ENCODE data around the gene GAL.

Gene GAL

GRCh38 chr11:68658661-68659060, 25.7 kb upstream of the GAL start:
- DNase-seq (ENCODE audit: low read depth in 2 of 2), result no peak

GRCh38 chr11:68659158-68659921, 25.0 kb upstream of the GAL start:
- no peak for DNase-seq (ENCODE audit: low read depth in 2 of 2)

GRCh38 chr11:68660066-68660810, 24.1 kb upstream of the GAL start:
- DNase-seq (ENCODE audit: low read depth in 2 of 2), result no peak

GRCh38 chr11:68661014-68661413, 23.3 kb upstream of the GAL start:
- DNase-seq (ENCODE audit: low read depth in 2 of 2), result no peak

- no peak for DNase-seq (ENCODE audit: low read depth in 2 of 2)
Observed at GRCh38 chr11:68661697-68662603, 22.4 kb upstream of the GAL start.

DNA sequence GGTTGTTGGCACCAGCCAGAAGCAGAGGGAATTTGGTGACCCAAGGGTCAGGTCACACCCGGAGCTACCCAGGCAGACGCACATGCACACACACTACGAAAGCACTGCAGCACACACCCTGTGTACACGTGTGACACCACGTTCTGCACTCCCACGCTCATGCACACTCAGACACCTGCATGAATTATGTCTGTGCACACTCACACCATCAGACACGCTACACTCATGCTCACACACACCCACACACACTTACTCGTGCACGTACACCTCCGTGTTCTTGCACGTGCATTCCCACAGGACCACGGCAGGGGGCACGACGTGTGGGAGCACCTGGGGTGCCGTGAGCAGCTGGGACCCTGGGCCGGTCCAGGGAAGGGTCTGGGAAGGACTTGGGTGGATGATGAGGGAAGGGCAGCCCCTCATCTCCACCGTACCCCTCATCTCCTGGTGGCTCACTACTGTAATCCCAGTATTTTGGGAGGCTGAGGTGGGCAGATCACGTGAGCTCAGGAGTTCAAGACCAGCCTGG, 20.8 kb upstream of the GAL start:
- no peak for DNase-seq (ENCODE audit: low read depth in 2 of 2)

GRCh38 chr11:68664141-68664540, 20.2 kb upstream of the GAL start:
- no peak for DNase-seq (ENCODE audit: low read depth in 2 of 2)

DNA sequence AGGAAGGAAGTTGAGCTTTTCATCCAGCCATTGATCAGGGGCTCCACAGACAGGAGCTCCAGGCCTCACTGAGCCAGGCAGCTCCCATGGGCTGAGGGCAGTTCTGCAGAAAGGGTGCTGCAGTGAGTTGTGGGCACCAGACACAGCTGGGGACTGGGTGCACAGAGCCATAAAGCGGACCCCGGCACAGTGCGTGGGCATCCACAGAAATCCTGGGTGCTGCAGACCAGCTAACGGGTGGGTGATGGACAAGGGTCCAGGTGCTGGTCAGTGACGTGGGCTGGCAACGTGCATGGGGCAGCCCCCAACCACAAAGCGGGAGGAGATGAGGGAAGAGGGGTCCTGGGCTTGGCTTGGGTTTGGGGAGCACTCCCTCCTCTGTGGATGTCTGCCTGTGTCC, 19.4 kb upstream of the GAL start:
- DNase-seq (ENCODE audit: low read depth in 2 of 2), result no peak

GRCh38 chr11:68665436-68665835, 18.9 kb upstream of the GAL start:
- no peak for DNase-seq (ENCODE audit: low read depth in 2 of 2)

DNA sequence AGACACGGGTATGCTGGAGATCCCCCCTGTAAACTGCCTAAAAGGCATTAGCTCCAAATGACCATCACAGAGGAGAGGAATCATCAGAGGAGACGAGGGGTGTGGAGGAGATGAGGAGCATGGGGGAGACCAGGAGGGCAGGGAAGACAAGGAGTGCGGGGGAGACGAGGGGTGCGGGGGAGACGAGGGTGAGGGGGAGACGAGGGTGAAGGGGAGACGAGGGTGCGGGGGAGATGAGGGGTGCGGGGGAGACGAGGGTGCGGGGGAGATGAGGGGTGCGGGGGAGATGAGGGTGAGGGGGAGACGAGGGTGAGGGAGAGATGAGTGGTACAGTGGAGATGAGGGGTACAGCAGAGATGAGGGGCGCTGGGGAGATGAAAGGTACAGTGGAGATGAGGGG, 17.5 kb upstream of the GAL start:
- no peak for DNase-seq (ENCODE audit: low read depth in 2 of 2)

DNA sequence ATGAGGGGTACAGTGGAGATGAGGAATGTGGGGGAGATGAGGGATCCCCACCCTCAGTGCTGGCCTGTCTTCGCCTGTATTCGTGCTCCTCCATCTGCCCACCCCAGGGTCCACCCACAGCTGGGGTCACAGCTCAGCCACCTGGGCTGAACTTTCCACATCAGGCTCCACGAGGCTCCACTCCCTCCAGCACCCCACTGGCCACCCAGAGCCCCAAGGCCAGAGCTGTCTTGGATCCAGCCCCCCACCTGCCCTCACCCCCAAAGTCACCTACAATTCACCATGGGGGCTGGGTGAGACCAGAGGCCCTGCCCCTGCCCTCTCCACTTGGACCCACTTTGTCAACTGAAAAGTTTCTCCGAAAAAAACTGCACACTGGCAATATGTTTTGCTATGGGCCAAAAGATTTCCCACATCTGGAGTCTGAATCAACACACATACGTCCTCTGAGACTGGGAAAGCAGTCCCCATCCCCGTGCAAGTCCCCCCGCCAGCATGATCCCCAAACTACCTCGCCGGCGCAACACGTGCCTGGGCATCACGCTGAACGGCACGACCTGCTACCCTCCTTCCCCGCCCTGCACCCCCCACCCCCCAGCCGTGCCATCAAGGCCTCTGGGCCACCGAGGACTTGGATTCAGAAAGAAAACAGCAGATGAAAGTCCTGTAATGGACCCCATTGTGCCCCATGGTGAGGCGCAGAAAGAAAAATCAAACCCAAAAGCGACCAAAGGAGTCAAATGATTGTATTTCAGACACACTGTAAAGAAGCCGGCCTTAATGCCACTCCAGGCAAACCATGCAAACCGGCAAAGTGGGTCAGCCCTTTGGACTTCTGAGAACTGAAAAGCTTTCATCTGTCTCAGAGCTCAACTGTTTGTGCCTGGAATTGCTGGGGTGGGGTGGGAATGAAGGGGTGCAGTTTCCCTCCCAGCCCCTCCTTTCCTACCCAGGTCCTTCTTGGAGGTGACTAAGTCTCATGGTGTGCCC, 16.5 kb upstream of the GAL start:
- DNase-seq (ENCODE audit: low read depth in 2 of 2), result no peak

DNA sequence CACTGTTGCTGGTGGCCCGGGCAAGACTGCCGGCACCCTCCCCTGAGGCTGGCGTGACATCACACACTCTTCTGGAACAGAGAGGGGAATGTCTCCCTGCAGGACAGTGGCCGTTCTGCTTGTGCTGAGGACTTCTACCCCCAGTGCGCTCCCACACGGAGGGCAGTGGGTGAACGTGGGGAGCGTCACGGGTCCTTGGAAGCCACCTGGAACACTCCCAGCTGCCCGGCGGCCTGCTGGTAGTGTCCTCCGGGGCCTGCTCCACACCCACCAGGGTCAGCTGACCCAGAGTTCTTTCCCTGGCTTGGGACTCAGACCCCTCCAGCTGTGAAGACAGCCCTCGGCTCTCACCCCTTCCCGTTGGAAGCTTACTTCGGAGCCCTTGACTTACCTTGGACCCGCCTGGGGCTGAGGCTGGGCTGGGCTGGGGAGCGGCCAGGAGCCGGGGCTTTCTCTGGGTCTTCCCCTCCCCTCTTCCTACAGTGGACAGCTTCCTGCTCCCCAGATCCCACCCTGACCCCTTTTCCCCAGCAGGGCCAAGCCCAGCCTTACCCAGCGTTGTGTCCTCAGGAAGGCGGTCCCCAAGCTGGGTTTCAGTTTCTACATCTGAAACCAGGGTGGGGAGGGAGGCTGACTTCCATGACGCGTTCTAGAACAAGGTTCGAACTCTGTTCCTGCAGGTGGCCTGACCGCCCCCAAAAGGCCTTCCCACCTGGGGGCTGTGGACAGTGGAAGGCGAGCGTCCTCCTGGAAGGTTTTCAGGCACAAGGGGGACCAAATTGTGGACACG, 14.8 kb upstream of the GAL start:
- no peak for DNase-seq (ENCODE audit: low read depth in 2 of 2)

GRCh38 chr11:68670208-68670992, 13.9 kb upstream of the GAL start:
- DNase-seq (ENCODE audit: low read depth in 2 of 2), result no peak

- DNase-seq (ENCODE audit: low read depth in 2 of 2), result no peak
Observed at GRCh38 chr11:68673306-68673945, 10.9 kb upstream of the GAL start.

DNA sequence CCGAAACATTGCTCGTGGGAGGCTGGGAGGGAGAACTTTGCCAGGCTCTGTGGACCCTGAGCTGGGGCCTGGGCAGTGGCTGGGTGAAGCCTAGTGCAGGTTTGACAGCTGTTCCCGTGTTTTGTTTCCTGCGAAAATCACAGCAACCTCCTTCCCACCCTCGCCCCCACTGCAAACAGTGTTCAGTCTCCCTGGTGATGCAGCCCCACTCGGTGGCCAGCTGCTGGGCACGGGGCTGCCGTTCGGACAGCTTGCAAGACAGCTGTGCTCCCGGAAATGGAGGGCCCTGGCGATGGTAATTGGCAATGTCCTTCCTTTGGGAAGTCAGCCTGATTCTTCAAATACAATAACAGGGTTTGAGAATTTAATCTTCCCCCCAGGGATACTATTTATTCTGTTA, 10.4 kb upstream of the GAL start:
- no peak for DNase-seq (ENCODE audit: low read depth in 2 of 2)

DNA sequence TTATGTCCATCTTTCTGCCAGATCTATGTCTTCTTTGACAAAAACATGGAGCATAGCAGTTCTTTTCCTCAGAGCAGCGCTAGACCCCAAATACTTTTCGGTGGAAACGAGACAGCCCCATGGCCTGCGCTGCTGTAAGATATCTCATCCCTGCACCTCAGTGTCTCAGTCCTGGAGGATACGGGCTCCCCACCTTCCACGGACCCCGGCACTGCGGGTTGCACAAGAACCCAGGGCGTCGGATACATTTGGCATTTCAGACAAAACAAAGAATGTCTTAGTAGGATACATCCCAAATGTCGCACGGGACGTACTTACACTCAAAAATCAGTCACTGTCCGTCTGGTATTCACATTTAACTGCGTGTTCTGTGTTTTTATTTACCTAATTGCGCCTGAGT, 9.9 kb upstream of the GAL start:
- no peak for DNase-seq (ENCODE audit: low read depth in 2 of 2)

DNA sequence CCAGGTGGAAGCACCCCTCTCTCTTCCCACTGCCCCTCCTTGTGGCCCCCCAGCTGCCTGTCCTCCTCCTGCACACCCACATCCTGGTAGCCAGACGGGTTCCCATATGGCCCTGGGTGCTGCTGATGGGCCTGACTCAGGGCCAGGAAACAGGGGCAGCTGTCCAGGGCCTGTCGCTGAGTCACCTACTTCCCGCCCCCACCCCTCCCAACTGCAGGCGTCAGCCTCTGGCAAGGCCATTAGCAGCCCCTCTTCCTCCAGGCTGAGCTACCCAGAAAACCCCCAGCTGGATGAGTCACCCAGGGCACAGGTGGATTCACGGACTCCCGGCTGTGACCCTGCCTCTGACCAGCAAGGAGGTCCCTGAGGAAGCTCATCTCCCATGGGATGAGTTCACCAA, 6.9 kb upstream of the GAL start:
- no peak for DNase-seq (ENCODE audit: low read depth in 2 of 2)

- DNase-seq (ENCODE audit: low read depth in 2 of 2), result no peak
Observed at GRCh38 chr11:68678031-68678441, 6.3 kb upstream of the GAL start.

Measured in stimulated activated CD8-positive, alpha-beta memory T cell treated with anti-CD3 and anti-CD28 coated beads, Interleukin-7, amount 100 ng/mL, for 4 hours (primary cell).